Testis (tissue), 2 donors: ENCODE measurements around the gene CFAP90.

Experiments used
- POLR2A ChIP-seq: fragments of 450-650 bp; IDR thresholded peaks from one replicate; pipeline ENCODE4 v1.6.1; 2017; ENCODE audit warnings: antibody characterized with exemption, mild to moderate bottlenecking, moderate library complexity
- TF ChIP-seq, protein P1 (sequence below), 3 experiments: fragments of 450-650 bp in 2 of 3; fragments of 200-600 bp in 1 of 3; sonication (generic) in 1 of 3; IDR thresholded peaks; one replicate each; pipeline ENCODE4 v1.5.1; 2016 to 2019; ENCODE audit warnings: antibody characterized with exemption in 3 of 3, mild to moderate bottlenecking in 2 of 3, moderate library complexity in 1 of 3

DNA sequence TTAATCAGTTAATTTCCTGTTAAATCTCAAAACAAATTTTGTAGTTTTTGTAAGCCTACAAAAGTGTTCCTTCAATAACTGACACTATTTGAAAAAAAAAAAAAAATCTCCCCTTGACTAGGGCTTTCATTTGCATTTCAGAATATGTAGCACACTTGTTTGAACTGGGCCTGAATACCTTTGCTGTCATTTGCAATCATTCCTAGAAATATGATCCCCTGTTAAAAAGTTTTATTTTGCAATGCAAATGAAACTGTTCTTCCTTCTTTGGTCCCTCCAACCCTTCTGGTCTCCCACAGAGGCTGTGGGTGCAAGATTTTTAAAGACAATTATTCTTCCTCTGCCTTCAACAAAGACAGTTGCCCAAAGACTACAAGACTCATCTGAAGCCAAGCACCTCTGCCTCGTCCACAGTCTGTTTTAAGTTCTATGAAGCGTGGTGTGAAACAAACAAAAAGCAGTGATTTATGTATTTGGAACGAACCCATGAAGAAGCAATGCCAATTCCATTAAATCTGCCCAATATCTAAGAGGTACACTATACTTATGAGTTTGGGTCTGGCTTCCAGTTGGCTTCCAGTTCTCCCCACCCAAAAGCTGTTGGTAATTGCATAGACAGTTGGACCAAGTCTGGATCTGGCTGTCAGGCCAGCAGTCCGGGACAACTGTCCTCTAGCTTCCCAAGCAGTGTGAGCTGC is 66.1 kb downstream of the CFAP90 start:
- TF ChIP-seq, protein P1, sequence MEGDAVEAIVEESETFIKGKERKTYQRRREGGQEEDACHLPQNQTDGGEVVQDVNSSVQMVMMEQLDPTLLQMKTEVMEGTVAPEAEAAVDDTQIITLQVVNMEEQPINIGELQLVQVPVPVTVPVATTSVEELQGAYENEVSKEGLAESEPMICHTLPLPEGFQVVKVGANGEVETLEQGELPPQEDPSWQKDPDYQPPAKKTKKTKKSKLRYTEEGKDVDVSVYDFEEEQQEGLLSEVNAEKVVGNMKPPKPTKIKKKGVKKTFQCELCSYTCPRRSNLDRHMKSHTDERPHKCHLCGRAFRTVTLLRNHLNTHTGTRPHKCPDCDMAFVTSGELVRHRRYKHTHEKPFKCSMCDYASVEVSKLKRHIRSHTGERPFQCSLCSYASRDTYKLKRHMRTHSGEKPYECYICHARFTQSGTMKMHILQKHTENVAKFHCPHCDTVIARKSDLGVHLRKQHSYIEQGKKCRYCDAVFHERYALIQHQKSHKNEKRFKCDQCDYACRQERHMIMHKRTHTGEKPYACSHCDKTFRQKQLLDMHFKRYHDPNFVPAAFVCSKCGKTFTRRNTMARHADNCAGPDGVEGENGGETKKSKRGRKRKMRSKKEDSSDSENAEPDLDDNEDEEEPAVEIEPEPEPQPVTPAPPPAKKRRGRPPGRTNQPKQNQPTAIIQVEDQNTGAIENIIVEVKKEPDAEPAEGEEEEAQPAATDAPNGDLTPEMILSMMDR (IDR thresholded peaks at IDR 0.05) = no peak
- no peak for TF ChIP-seq POLR2A
